GM19351 (cell line): ENCODE measurements around the gene GRIK2.

Experiments
- ATAC-seq: cut with Tn5 transposase; IDR thresholded peaks from one replicate; pipeline ENCODE4 v1.9.1; 2021; ENCODE audit warnings: mild to moderate bottlenecking, moderate library complexity; ENCODE audit not compliant: unreplicated experiment

GRIK2 gene

DNA sequence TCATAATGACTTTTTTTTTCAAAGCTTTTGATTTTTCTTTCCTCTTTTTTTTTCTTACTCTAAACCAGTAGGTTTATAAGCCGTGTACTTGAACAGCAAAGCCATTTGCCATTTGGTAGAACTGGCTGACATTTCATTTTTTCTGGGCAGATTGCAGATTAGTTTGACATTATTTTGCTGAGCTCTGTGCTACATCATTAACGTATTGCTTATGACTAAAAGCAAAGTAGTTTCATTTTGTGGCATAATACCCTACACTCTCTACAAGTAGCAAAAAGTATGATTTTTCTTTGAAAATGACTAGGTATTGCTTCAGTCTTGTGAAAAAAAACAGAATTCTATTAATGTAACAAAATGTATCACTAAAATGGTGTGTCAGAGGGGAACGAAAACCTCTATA is 141.3 kb downstream of the GRIK2 start:
- no peak for ATAC-seq

DNA sequence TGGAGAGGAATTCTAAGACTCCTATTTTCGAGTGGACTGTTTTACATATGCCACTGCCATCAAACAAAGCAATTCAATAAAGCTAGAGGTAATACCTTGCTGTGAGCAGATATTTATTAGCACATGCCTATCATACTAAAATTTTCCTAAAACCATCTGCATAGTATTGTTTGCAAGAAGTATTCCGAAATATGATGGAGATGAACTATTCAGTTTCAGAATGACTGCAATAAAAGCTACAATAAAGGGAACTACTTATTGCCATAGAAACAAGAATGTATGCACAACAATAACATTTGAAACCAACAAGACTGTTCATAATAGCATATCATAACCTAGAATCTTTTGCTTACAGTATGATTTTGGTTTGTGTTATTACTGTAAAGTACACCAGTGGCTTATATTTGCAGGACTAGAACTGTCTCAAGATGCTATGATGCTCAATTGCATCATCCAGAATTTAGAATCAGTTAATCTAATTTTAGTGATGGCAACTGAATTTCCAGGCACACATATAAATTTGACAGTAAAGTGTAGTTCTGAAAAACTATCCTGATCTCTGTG is 144.3 kb downstream of the GRIK2 start:
- ATAC-seq = no peak

DNA sequence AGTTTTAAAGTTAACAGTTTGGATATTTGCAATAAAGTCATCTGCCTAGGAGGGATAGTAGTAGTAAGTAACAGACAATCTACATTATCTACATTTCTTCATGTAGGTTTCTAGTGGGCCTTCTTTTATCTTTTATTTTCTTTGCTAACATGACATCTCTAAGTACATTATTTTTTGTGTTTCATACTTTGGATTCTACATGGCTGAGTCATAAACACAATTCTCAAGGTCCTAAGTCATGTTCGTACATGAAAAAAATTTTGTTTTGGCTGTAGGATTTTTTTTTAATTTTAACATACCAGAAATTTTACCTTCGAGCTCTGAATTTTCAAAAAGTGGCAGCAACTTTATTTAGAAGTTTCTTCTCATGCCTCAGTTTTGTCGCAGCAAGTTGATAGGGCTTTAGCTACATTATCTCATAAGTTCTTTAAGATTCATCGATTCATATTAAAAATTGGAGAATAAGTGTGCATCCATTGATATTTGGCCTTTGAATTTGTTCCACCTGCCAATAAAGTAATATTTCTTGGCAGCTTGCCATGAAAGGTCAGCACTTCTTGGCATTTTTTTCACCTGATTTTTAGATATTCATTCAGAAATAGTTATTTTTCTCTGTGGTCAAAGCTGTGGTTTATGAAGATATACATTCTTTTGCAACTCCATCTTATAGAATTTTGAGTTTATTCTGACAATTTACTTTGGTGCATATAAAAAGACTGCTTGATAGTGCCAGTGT is 146.2 kb downstream of the GRIK2 start:
- ATAC-seq = no peak

DNA sequence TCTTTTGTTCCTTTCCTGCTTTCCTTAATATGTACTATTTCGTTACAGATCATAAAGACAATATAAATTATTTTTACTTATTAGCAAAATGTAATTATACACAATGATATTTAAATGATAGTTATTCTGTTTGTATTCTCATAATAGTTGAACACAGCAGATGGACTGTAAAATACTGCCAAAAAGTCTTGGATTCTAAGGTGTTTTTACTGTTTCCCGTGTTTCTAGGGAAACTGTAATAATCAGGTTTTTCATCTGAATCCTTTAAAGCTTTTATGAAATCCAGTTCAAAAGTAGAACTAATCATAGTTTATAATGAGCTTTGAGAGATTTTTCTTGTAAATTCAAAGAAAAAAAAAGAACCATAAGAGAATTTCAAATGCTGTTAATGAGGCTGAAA is 148.4 kb downstream of the GRIK2 start:
- ATAC-seq = no peak

DNA sequence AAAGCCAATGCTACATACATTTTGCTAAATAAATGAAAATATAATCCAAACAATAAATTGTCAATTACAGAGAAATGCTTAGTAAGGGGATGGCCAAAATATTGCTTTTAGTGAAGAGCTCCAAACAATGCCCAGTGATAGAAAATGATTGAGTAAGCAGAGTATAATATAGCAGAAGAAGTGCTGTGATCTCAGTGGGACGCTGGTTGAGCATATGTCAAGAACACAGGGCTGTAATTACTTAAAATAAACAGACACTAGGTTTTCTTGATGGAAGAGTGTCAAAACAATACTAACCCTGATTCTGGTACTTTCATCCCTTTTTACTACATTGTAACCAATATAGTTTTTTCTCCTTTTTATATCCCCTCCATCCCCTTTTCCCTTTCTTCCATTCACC is 150.3 kb downstream of the GRIK2 start:
- no peak for ATAC-seq

DNA sequence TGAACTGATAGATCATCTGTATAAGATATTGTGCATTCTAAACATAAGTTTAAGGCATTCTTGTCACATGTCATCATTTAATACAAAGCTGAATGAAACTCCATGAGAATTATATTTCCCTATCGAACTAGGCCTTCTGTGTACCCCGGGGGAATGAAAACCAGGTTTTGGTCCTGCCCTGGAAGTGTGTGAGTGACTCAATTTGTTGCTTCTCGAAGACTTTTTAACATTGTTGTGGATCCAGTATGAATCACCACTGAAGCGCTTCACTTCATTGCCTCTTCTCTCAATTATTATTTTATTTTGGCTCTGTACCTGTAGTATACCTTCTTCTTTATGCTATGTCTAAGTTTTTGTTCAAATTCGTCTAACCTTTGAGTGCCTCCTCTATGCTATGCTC is 150.8 kb downstream of the GRIK2 start:
- no peak for ATAC-seq

DNA sequence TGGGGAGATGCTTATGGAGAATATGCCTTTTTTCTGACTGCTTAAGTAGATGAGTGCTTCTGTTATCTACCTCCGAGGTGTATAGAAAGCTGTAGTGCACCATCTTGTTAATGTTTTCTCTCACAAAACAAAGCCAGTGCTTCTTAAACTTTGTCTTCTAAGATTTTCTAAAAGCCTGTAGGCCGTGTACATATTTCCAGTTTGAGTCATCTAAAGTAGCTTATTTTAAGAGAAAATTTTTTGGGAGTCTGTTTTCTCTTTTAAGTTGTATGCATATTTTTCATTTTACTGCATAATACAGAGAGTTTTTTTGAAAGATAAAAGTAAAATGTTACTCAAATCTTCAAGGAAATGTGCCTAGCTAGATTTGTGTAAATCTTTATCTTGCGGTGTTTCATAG is 151.7 kb downstream of the GRIK2 start:
- no peak for ATAC-seq

DNA sequence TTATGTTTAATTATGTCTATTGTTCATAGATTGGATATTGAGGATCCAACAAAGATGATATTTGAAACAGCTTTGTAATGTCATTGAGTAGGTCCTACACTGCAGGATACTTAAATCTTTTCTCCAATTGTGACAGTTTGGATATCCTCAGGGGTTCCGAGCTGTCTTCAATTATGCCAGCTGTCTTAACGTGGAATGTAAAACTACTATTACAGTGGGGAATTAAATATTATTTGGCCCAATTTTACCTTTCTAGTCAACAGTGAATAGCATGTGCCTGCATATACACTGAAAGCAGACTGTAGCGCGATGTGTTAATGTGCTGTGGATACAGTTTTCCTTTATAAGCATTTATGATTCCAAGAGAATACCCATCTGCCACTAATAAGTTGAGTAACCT is 156.9 kb downstream of the GRIK2 start:
- no peak for ATAC-seq

DNA sequence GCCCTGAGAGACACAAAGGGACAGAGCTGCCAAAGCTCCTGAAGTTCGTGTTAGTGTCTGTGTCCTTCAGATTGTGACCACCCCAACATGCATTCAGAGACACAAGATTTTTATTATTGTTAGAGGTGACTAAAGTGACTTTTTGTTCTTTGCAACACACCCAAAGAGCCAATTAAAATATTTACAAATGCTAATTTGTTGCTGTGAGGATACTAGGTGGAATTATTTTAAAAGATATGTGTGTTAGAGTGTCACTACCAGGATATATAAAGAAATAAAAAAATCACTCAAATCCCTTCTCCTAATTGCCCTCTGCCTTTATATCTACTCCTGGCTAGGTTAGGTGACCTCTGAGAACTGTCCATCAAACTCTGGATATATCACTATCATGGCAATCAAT is 160.7 kb downstream of the GRIK2 start:
- no peak for ATAC-seq

DNA sequence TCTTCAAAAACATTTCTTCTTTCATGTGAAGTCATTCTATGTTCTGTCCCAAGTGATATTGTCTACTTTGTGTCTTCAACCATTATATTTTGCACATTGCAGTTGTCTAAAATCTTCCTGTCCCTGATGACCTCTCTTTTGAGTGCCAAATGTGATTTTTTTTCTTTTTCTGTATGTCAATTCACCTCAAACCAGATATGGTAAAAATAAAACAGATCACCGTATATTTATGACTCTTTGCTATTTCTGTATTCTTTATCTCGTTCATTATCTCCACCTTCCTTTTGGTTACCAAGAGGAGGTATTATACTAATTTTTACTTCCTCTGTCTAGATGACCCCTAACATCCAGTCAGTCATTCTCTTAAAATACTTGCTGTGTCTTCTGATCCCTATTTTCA is 165.2 kb downstream of the GRIK2 start:
- ATAC-seq = no peak

DNA sequence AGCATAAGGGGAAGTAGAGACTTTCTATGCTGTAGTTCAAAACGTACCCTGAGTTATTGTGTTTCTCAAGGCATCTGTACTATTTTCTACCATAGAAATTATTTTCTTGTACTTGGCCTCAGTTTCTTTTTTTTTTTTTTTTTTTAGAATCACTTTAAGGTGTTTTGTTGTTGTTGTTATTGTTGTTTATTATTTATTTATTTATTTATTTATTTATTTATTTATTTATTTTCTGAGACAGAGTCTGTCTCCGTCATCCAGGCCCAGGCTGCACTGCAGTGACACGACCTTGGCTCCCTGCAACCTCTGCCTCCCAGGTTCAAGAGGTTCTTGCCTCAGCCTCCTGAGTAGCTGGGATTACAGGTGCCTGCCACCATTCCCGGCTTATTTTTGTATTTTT is 179.1 kb downstream of the GRIK2 start:
- no peak for ATAC-seq

DNA sequence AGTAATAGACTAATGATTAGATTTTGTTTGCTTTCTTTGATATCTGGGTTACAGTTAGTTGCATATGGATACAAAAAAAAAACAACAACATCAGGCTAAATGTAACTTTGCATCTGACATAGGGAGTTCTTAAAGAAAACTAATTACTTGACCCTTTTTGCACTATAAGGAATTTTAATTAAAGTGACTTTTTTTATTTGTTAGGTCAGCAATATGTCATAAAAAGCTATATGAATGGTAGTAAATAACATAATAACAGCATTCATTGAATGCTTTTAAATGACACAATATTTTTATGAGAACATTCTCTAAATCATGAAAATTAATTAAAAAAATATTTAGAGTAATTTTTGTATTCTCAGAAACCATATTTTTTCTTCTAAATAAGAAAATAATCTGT is 183.6 kb downstream of the GRIK2 start:
- ATAC-seq = no peak

DNA sequence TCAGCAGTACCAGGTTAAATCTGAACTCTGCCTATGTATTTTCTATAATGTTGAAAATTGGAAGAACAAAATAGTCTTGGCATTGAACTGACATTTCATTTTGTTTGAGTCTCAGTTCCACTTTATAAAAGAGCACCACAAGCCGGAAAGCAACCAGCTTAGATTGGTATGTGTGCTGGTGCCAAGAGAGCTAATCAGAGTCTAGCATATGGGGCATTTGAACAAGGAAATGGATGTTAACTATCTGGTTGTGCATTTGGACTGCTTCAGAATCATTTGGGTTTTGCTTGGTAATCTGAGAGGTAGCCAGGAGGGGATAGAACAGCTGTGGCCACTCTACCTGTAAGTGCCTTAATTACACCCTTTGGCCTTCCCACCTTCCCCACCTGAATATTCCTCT is 184.8 kb downstream of the GRIK2 start:
- no peak for ATAC-seq

DNA sequence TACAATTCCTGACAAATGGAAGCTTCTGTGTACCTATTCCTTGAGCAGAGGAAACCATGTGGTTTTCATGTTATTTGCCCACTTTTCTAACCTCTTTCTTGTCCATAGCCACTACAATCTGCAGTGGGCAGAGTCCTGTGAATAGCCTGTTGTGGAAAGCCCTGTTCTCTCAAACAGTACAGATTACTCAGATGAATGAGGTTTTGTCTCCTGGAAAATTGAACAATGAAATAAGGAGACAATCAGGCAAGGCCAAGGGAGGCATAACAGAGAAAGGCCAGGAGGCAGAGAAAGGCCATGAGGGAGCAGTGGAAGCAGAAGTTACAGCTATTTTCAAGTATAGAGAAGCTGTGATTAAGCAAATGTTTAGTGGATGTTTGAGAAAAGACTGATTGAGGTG is 189.3 kb downstream of the GRIK2 start:
- no peak for ATAC-seq

DNA sequence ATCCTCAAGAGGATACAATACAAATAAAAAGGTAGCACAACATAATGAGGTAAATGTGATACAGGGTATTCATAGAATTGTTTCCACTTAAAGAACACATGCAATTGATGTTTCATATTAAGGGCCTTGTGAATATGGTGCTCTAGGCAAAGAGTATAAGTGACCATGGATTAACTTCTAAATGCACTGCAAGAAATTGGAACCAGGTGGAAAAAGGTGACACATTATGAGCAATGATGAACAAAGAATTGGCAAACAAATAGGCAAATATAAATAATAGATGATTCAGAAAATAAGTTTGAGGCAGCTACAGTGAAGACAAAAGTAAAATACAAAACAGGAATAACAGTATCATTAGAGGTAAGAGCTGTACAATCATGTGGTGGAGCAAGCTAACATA is 192.0 kb downstream of the GRIK2 start:
- no peak for ATAC-seq

DNA sequence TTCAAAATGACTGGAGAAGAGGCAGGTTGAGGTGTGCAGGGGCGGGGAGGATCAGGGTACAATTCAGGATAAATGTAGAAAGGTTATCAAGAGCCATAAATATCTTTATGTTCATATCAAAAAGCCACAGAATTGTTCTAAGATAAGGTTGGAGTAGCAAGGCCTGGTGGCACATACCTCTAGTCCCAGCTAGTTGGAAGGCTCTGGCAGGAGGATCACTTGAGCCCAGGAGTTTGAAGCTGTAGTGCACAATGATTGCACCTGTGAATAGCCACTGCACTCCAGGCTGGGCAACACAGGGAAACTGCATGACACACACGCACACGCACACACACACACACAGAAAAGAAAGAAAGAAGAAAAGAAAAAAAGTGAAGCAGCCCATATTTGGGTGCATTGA is 194.8 kb downstream of the GRIK2 start:
- ATAC-seq = no peak

DNA sequence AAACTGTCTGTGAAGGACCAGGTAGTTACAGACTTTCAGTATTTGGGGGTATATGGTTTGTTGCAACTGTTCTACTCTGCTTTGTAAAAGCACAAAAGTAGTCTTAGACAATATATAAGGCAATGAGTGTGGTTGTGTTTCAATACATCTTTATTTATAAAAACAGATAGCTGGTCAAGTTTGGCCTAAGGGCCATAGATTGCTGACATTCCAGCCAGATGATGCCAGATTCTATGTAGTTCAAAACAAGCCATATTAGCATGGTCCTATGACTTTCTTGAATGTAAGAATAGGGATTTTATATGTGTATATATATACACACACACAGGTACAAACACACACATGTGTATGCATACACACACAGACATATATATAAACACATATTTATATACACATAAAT is 201.8 kb downstream of the GRIK2 start:
- ATAC-seq = no peak

DNA sequence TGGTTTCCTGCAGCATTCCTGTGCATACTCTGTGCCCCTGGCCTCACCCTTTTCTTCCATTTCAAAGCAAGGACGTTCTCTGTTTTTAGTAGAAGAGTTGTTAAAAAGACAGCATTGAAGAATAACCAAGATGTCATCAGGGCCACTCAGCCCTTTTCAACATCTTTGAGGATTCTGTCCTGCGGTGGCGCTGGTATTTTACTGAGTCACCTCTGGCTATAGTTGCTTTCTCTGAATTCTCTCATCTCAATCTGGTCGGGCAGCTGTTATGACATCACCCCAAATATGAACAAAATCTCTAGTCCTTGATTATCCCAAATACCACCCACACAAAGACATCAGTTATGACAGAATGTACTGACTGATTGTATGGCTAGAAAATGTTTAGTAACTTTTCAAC is 204.2 kb downstream of the GRIK2 start:
- no peak for ATAC-seq

DNA sequence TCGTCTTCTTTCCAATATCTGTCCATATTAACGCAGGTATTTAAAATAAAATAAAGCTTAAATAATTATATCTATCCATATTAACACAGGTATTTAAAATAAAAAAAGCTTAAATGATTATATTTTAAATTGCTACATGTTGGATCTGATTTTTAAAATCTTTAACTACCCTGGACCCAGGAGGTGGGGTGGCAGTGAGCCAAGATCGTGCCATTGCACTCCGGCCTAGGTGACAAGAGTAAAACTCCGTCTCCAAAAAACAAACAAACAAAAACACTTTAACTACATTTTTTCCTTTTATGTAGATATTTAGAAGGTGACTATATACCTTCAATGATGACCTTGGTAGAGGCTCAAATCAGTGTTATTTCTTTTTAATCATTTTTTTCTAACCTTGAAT is 211.9 kb downstream of the GRIK2 start:
- ATAC-seq = no peak

DNA sequence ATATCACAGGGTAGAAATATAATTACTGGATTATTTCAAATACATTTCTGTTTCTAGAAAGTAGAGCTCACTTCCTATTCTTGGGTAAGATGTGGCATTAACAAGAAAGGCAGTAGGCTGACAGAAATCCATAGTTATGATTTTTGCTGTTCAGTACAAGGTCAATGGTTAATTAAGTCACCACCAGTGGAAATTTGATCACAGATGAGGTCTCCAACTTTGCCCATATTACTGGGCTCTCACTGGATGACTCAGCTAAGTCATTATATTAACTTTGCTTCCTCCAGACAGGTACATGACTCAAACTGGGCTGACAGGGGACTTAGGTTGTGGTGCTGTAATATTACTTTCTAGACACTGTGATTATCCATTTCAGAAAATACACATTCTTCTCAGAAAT is 212.4 kb downstream of the GRIK2 start:
- ATAC-seq = peak; percentile 47

DNA sequence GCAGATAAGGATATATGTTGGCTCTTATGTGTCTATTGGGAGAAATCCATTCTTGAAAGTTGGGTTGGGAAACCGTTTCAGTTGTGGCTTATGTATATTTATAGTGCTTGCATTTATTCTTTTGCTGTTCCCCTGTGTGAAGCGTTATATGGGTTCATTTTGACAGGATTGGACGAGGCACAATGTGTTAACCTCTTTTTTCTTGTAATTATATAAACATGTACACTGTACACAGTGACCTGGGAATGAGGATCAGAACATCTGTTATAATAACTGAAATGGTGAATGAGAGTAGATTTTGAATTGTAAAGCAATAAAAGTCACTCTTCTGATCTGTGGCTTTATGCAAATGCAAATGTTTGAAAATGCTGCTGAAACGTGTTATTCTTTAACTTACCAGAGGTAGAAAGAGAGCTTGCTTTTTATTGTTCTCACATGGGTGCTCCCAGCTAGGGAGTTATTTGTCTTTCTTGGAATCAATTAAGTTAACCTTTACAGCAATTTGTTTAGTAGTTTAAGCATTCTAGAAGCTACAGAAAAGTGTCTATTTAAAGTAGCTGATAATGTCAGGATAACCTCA is 213.7 kb downstream of the GRIK2 start:
- no peak for ATAC-seq

DNA sequence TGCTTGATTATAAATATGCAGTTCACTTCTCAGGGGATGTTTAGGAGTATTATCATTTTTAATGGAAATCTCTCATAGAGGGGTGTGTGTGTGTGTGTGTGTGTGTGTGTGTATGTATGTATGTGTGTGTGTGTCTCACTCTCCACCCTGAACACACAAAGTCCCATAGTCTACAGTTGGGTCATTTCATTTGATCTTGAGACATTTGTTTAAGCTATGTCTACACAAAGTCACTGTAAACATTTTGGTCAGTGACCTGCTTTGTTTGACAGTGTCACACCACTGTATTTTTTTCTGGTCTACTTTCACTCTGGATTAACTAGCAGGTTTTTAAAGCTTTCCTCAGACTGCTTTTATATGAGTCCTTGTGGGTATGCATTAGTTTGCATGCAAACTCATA is 215.2 kb downstream of the GRIK2 start:
- no peak for ATAC-seq

DNA sequence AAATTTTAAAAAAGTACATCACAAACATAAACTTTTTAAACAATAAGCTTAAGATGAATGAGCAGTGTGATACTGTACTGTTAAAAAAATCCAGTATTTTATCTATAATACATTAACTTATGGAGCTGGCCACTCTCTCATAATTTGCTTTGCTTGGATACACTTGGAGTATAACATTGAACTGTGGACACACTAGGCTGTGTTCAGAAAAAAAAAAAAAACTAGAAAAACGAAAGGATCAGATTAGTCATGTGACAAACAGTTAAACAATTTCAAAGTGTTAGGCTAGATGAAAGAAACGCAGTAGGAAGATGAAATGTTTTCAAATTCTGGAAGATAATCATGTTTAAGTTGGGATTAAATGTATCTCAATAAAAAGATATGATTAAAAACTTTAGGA is 220.0 kb downstream of the GRIK2 start:
- no peak for ATAC-seq
